Measurements from ENCODE around the gene ANGEL1.

Gene ANGEL1

GRCh38 chr14:76763096-76764041 lies 49.3 kb downstream of the ANGEL1 start:
- DNase-seq = peak; percentile 76

GRCh38 chr14:76762411-76763095 lies 50.1 kb downstream of the ANGEL1 start:
- no peak for DNase-seq

GRCh38 chr14:76761960-76762410 lies 50.7 kb downstream of the ANGEL1 start:
- peak; percentile 30 for DNase-seq

GRCh38 chr14:76761136-76761959 lies 51.3 kb downstream of the ANGEL1 start, which contains the start of gene VASH1:
VASH1 (plus strand) TSS chr14:76761468; CDS start chr14:76762822, 1,354 bp downstream.
- peak; percentile 82 for DNase-seq

GRCh38 chr14:76760331-76761135 lies 52.1 kb downstream of the ANGEL1 start:
- no peak for DNase-seq

- DNase-seq = no peak
These were observed 53.1 kb downstream of the ANGEL1 start for GRCh38 chr14:76759589-76759988.

- DNase-seq = no peak
These were observed 56.3 kb downstream of the ANGEL1 start for GRCh38 chr14:76756371-76756750.

- DNase-seq = no peak
These were observed 56.9 kb downstream of the ANGEL1 start for GRCh38 chr14:76755610-76756370.

- DNase-seq = no peak
These were observed 58.1 kb downstream of the ANGEL1 start for GRCh38 chr14:76754586-76754985.

- DNase-seq = peak; percentile 35
These were observed 59.0 kb downstream of the ANGEL1 start for GRCh38 chr14:76753541-76754198.

- no peak for DNase-seq
These were observed 59.9 kb downstream of the ANGEL1 start for GRCh38 chr14:76752744-76753143.

GRCh38 chr14:76742966-76743365 lies 69.7 kb downstream of the ANGEL1 start:
- DNase-seq = peak; percentile 49

GRCh38 chr14:76742185-76742584 lies 70.5 kb downstream of the ANGEL1 start:
- DNase-seq = no peak

GRCh38 chr14:76741074-76741473 lies 71.6 kb downstream of the ANGEL1 start:
- DNase-seq = no peak
